Astrocyte of the spinal cord (primary cell): ENCODE measurements around the gene RBFOX2.

Experiments used
- DNase-seq: peaks from one replicate; pipeline ENCODE4 v3.0.0; 2011; ENCODE audit warnings: low read depth, low spot score
- H3K4me3 ChIP-seq: 2 replicates; pipeline ENCODE4 v1.5.1; 2011; ENCODE audit warnings: low read depth, mild to moderate bottlenecking, low read length, moderate library complexity
- CTCF ChIP-seq: IDR thresholded peaks from 2 replicates; pipeline ENCODE4 v1.5.1; 2012; ENCODE audit warnings: low read depth, mild to moderate bottlenecking, low read length, inconsistent platforms
- in situ Hi-C: cut with HindIII; loops from 2 replicates; pipeline ENCODE4 v1.10.0; 2017; ENCODE audit warnings: low sequenced_read_pairs

RBFOX2 gene

DNA sequence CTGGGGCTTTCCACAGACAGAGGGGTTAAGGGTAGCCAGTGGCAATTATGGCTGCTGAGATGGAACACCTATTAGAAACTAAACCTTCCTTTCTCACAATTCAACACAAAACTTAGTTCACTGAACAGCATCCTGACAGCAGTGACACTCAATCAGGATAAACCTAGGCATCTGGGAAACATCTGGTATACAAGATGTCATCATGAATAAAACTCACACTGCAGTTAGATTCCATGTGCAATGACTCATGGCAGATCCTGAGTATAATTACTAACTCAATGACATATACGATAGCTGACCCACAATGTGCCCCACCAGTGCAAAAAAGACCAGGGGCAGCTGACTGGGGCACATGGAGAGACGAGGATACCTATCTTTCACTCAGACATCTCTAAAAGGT lies 17.7 kb downstream of the RBFOX2 start:
- in situ Hi-C loops: no loop called here
- peak; percentile 72 for DNase-seq
- TF ChIP-seq CTCF: no peak
- H3K4me3 ChIP-seq: no peak overlapping the region

DNA sequence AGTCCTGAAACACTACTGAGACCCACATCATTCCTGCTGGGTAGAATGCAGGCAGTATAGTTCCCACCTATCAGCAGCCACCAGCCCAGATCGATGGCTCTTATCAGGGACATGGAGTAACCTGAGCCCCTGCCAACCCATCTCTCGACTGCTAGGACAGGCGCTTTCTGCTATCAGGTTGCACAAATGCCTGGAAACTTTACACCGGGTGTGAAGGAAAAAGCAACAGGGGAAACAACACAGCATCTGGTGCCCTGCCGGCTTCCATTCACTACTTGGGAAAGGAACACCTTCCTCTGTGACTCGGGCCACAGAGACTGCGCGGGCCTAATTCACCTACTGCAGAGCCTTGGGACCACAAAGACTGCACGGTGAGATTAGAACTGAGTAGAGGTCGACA lies 18.5 kb downstream of the RBFOX2 start:
- no peak overlapping the region for H3K4me3 ChIP-seq
- TF ChIP-seq CTCF: no peak
- in situ Hi-C loops: no loop called here
- DNase-seq: no peak

- no peak for TF ChIP-seq CTCF
- H3K4me3 ChIP-seq: no peak overlapping the region
- DNase-seq: peak; percentile 66
- in situ Hi-C loops: no loop called here
Measured at GRCh38 chr22:36009085-36009484, 19.5 kb downstream of the RBFOX2 start.

DNA sequence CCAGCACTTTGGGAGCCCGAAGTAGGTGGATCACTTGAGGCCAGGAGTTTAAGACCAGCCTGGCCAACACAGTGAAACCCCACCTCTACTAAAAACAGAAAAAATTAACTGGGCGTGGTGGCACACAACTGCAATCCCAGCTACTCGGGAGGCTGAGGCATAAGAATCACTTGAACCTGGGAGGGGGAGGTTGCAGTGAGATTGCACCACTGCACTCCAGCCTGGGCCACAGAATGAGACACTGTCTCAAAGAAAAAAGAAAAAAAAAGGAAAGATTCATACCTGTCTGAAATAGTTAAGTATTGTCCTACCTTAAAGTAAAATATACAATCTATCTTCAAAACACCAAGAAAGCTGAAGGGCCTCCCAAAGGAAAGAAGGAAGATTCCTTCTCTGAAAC lies 20.1 kb downstream of the RBFOX2 start:
- no peak for TF ChIP-seq CTCF
- DNase-seq: no peak
- H3K4me3 ChIP-seq: no peak overlapping the region
- in situ Hi-C loops: no loop called here

GRCh38 chr22:36008131-36008530 lies 20.5 kb downstream of the RBFOX2 start:
- no peak for DNase-seq
- in situ Hi-C loops: no loop called here
- TF ChIP-seq CTCF: no peak
- no peak overlapping the region for H3K4me3 ChIP-seq

DNA sequence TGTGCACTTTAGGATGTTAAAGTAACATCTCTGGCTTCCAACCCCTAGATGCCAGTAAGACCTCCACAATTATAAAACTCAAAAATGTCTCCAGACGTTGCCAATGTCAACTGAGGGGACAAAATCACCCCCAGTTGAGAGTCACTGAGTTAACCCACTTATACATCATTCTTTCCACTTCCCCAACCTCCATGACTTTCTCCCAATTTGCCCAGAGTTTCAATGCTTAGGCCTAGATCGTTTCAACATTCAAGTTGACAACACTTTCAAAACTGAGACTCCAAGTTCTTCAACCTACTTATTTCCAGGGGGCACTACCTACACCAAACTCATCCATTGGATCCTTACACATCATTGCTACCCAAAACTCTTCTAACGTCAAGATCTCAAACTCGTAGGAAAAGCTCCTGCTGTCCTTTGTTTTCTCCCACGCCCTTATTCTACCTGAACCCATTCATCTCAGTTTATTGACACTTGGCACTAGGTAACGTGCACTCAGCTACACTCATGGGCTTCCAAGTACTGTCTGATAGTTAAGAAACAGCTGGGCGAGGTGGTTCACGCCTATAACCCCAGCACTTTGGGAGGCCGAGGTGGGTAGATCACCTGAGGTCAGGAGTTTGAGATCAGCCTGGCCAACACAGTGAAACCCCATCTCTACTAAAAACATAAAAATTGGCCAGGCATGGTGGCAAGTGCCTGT lies 24.5 kb downstream of the RBFOX2 start:
- in situ Hi-C loops: no loop called here
- no peak overlapping the region for H3K4me3 ChIP-seq
- no peak for TF ChIP-seq CTCF
- DNase-seq: no peak
